Naive thymus-derived CD8-positive, alpha-beta T cell (primary cell): ENCODE data around the gene TBC1D32. TPM values are rescaled to one million over a fixed set of nuclear protein-coding genes. Genes with fewer than 3 reads are reported as not detected.
"Not testable (repeated sequence)": the region's sequence is repeated elsewhere in the genome, so short reads cannot be mapped to it uniquely, and the experiment has no call there.

Source experiments
- ATAC-seq, 2 donors: fragments of 150-1000 bp; cut with Tn5 transposase in 1 of 2; sonication (Bioruptor Pico), chemical (Tn5 transposase) in 1 of 2; 1 replicate in 1 of 2; 2 replicates in 1 of 2; pipeline ENCODE4 v1.10.0; 2021; ENCODE audit warnings: mild to moderate bottlenecking in 2 of 2, moderate library complexity in 2 of 2
- POLR2A ChIA-PET: fragments of 350-600 bp; sonication (Branson Sonifier 250); formaldehyde crosslinking; loops from one replicate; lab custom pipeline; 2021; ENCODE audit warnings: antibody characterized with exemption; lab: Charles Lee
- DNase-seq, 10 donors: peaks; one replicate each; pipeline versions ENCODE4 v3.0.0 to v3.0.0-alpha.2; 2020 to 2022
- H3K27ac Mint-ChIP-seq, 10 donors: one replicate each; pipeline ENCODE4 v1.8.0; 2020 to 2022; ENCODE audit warnings: mild to moderate bottlenecking in 10 of 10, mixed read lengths in 10 of 10, moderate library complexity in 4 of 10, inconsistent platforms in 1 of 10
- H3K27me3 Mint-ChIP-seq, 5 donors: one replicate each; pipeline ENCODE4 v1.8.0; 2021 to 2022; ENCODE audit warnings: mixed read lengths in 5 of 5
- H3K36me3 Mint-ChIP-seq, 3 donors: one replicate each; pipeline ENCODE4 v1.8.0; 2020 to 2022; ENCODE audit warnings: mixed read lengths in 3 of 3, mild to moderate bottlenecking in 2 of 3, inconsistent platforms in 1 of 3
- H3K4me1 Mint-ChIP-seq, 4 donors: one replicate each; pipeline ENCODE4 v1.8.0; 2021 to 2022; ENCODE audit warnings: mixed read lengths in 4 of 4
- H3K4me3 Mint-ChIP-seq, 10 donors: one replicate each; pipeline ENCODE4 v1.8.0; 2020 to 2022; ENCODE audit warnings: mild to moderate bottlenecking in 10 of 10, mixed read lengths in 10 of 10, moderate library complexity in 6 of 10, inconsistent platforms in 1 of 10
- H3K9me3 Mint-ChIP-seq, 9 donors: one replicate each; pipeline ENCODE4 v1.8.0; 2020 to 2022; ENCODE audit warnings: mixed read lengths in 9 of 9, mild to moderate bottlenecking in 3 of 9, inconsistent platforms in 1 of 9, moderate library complexity in 1 of 9
- polyA plus RNA-seq, 3 donors: library from polyadenylated mRNA; unstranded; fragments of 300-500 nt; fragmentation: Illumina TruSeq; gene quantifications; one replicate each; pipeline ENCODE4 v1.2.3, GENCODE V29; 2021
- total RNA-seq, 8 experiments: library from RNA in 2 of 8; stranded (reverse) in 2 of 8; gene quantifications; one replicate each; pipeline ENCODE4 v1.2.3 and lab custom pipeline; 2021 to 2026

The TBC1D32 gene
- total and polyA plus RNA-seq, 5 experiments from 2014 or later, result 2.1 to 15.0 (median 3.8) TPM

DNA sequence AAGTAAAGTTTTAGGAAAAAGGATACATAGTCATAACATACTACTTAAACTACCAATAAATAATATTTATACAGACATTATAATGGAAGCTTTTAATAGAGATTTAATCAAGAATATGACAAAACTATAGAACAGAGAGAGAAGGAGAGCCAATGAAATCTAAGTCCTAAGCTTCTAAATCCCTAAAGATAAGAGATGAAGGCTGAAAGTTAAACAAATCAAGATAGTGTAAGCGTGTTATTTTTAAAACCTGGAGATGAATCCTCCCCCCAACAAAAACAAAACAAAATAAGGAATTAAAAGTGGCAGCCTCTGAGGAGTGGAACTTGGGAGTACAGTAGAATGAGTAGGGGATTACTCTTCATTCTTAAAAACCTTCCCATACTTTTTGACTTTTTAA, 145.9 kb downstream of the TBC1D32 start:
- H3K27me3 Mint-ChIP-seq, result no peaks in the 10 kb centered on the region
- DNase-seq, result no peak
- peaks cover 0 to 2% (median 0%) of the 10 kb centered on the region in 9 donors for H3K9me3 Mint-ChIP-seq
- H3K27ac Mint-ChIP-seq, result no peak overlapping the region
- peaks cover 6 to 25% (median 10%) of the 10 kb centered on the region in 3 donors for H3K36me3 Mint-ChIP-seq
- H3K4me1 Mint-ChIP-seq, result no peaks in the 10 kb centered on the region
- no peak overlapping the region for H3K4me3 Mint-ChIP-seq
- no peak for ATAC-seq
- POLR2A ChIA-PET, result no interaction called here

DNA sequence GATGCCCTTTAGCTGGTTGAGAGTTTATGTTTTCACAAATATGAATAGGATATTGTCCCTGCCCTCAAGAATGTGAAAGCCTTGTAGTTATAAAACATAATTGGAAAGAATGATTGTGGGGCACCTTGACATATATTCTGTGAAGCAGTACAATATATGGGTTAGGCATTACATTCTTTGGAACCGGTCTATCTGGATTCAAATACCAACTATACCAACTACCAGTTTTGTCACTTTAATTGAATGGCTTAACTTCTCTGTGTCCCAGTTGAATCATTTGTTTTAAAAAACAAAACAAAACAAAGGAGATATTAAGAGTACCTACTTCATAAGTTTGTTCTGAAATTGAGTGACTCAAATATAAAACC, 146.5 kb downstream of the TBC1D32 start:
- Mint-ChIP-seq H3K4me1 (no peaks in the 10 kb centered on the region), H3K4me3 (no peak overlapping the region), H3K9me3 (peaks cover 0 to 2% (median 0%) of the 10 kb centered on the region in 9 donors), H3K36me3 (peaks cover 6 to 27% (median 10%) of the 10 kb centered on the region in 3 donors), H3K27me3 (no peaks in the 10 kb centered on the region), H3K27ac (no peak overlapping the region)
- POLR2A ChIA-PET, result no interaction called here
- ATAC-seq, result no peak
- no peak for DNase-seq

DNA sequence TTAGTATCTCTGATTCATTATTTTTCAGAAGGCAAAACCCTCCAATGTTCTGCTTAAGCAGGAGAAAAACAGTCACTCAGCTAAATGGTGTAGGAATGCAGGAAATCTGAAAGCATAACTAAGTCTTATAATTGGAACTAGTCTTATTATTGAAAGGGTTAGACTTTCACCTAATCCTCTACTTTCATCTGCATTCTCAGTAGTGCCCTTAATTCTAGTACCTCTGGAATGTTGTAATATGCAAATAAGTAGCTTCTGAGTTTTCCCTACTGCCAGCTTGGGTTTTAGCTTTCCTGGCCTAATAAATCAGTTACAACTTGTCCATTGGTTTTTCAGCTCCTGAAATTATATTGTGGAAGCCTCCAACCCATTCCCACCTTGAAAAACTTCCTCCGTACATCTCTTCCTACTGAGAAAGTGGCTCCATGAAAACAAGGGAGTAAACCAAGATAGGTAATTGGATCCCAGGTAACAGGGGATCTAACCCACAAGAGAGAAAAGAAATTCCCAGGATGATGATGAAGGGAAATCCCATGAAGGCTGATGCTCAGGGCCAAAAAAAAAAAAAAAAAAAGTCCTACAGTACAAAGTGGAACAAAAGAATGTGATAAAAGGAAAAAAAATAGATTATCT, 147.0 kb downstream of the TBC1D32 start:
- Mint-ChIP-seq H3K27me3 (no peaks in the 10 kb centered on the region), H3K9me3 (peaks cover 0 to 2% (median 0%) of the 10 kb centered on the region in 9 donors), H3K36me3 (peaks cover 6 to 25% (median 9%) of the 10 kb centered on the region in 3 donors), H3K27ac (no peak overlapping the region), H3K4me3 (no peak overlapping the region), H3K4me1 (no peaks in the 10 kb centered on the region)
- DNase-seq (no peak), ATAC-seq (no peak)
- POLR2A ChIA-PET, result no interaction called here

DNA sequence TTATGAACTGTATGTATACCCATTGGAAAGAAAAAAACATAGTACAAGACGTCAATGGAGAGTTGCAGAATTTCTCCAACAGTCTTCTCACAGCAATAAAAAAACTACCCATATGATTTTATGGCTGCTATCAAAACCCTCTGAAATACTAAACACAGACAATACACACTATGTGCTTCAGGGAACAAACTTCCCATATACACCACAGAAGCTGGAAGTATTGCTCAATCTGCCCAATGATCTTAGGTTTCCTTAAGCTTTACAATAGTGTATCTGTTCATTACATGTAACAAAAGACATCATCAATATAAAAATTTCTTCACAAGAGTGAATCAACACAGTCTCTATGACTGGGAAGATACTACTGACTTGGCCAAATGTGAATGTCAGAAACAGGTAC, 150.5 kb downstream of the TBC1D32 start:
- H3K4me3 Mint-ChIP-seq, result no peak overlapping the region
- no peak for DNase-seq
- no peak overlapping the region for H3K27ac Mint-ChIP-seq
- peaks cover 24 to 43% (median 26%) of the 10 kb centered on the region in 3 donors for H3K36me3 Mint-ChIP-seq
- POLR2A ChIA-PET, result no interaction called here
- peaks cover 2 to 18% (median 10%) of the 10 kb centered on the region in 9 donors for H3K9me3 Mint-ChIP-seq
- ATAC-seq, result no peak
- H3K27me3 Mint-ChIP-seq, result no peaks in the 10 kb centered on the region
- H3K4me1 Mint-ChIP-seq, result peaks cover 0 to 3% (median 0%) of the 10 kb centered on the region in 4 donors

DNA sequence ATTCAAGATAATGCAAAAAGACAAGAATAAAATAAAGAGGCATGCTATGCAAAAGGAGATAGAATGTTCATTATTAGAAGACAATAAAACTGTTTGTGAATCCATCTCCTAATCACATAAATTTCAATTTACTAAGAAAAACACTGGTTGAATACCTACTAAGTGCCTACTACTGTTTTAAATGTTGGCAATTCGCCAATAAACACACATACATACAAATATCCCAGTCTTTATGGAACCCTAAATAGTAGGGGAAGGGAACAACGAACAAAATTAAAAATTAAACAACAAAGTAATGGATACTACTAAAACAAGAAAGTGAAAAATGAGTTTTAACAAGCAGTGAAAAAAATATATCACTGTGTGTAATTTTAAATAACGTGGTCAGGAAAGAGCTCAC, 158.5 kb downstream of the TBC1D32 start:
- POLR2A ChIA-PET, result no interaction called here
- H3K27me3 Mint-ChIP-seq, result no peaks in the 10 kb centered on the region

DNA sequence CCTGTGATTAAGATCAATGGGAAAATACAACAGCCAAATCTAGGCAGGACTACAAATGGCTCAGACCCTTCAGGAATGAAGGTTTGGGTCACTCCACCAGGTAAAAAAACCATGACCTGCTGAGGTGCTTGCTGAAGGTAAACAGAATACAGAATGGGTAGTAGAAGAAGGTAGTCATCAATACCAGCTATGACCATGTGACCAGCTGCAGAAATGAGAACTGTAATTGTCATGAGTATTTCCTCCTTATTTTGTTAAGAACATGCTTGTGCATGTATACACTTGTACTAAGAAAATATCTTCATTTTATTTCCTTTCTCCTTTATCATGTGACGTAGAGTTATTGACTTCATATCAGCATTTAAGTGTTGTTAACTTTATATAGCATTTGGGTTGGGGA, 161.8 kb downstream of the TBC1D32 start:
- peaks cover 5 to 32% (median 18%) of the 10 kb centered on the region in 3 donors for H3K36me3 Mint-ChIP-seq
- POLR2A ChIA-PET, DNase-seq: not testable (repeated sequence)

More for the DNA sequence above, 158.5 kb downstream of the TBC1D32 start:
- H3K4me3 Mint-ChIP-seq, result no peak overlapping the region
- no peak for ATAC-seq
- peaks cover 2 to 13% (median 9%) of the 10 kb centered on the region in 9 donors for H3K9me3 Mint-ChIP-seq
- no peak overlapping the region for H3K27ac Mint-ChIP-seq
- H3K4me1 Mint-ChIP-seq, result peaks cover 0 to 2% (median under 1%) of the 10 kb centered on the region in 4 donors
- no peak for DNase-seq
- peaks cover 20 to 43% (median 24%) of the 10 kb centered on the region in 3 donors for H3K36me3 Mint-ChIP-seq

DNA sequence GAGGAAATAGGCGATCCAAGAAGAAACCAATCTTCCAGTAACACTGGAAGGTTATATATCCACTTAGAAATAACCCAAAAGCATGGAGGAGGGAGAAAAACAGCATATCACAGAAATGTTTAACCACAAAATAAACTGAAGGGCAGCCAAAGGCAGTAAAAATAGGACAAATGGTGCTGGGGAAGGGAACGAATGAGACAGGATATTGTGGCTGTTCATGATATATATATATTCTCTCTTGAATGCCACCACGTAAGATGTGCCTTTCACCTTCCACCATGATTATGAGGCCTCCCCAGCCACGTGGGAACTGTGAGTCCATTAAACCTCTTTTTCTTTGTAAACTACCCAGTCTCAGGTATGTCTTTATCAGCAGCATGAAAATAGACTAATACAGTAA, 162.4 kb downstream of the TBC1D32 start:
- H3K4me3 Mint-ChIP-seq, result no peak overlapping the region
- H3K27ac Mint-ChIP-seq, result no peak overlapping the region
- peaks cover 0 to 7% (median 3%) of the 10 kb centered on the region in 9 donors for H3K9me3 Mint-ChIP-seq
- H3K36me3 Mint-ChIP-seq, result peaks cover 5 to 27% (median 16%) of the 10 kb centered on the region in 3 donors
- no peaks in the 10 kb centered on the region for H3K27me3 Mint-ChIP-seq
- peaks cover 0 to 4% (median under 1%) of the 10 kb centered on the region in 4 donors for H3K4me1 Mint-ChIP-seq
- POLR2A ChIA-PET, result no interaction called here
- ATAC-seq, result no peak
- DNase-seq, result no peak

More for the DNA sequence above, 161.8 kb downstream of the TBC1D32 start:
- not testable (repeated sequence) for H3K27me3 Mint-ChIP-seq, H3K4me3 Mint-ChIP-seq, H3K4me1 Mint-ChIP-seq, H3K9me3 Mint-ChIP-seq, ATAC-seq
- H3K27ac Mint-ChIP-seq, result peak overlapping the region in 1 of 10 donors; percentile 71

DNA sequence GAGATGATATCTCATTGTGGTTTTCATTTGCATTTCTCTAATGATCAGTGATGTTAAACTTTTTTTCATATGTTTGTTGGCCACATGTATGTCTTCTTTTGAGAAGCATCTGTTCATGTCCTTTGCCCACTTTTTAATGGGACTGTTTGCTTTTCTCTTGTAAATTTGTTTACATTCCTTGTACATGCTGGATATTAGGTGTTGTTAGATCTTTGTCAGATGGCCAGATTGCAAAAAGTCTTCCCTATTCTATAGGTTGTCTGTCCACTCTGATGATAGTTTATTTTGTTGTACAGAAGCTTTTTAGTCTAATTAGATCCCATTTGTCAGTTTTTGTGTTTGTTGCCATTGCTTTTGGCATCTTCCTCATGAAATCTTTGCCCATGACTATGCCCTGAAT, 172.4 kb downstream of the TBC1D32 start:
- H3K4me3 Mint-ChIP-seq, result no peak overlapping the region
- H3K36me3 Mint-ChIP-seq, result peaks cover 33 to 54% (median 52%) of the 10 kb centered on the region in 3 donors
- H3K4me1 Mint-ChIP-seq, result no peaks in the 10 kb centered on the region
- H3K27ac Mint-ChIP-seq, result no peak overlapping the region
- H3K27me3 Mint-ChIP-seq, result no peaks in the 10 kb centered on the region
- DNase-seq (no peak), ATAC-seq (no peak)
- POLR2A ChIA-PET, result no interaction called here
- peaks cover 13 to 28% (median 23%) of the 10 kb centered on the region in 9 donors for H3K9me3 Mint-ChIP-seq

DNA sequence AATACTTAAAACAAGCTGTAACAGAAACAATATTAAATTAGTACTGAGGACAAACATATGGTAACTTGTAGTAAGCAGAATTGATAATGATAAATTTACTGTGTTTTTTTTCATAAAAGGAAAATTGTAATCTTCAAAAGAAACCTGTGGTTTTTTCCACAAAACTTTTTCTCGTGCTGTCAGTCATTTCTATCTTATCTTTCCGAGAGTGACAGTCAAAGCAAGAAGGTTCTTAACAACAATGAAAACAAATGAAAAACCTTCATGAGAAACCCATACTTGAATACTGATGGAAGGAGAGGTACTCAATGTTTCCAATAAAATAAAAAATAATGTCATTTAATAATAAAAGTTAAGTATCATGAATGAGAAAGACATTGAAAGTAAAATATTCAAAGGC, 174.0 kb downstream of the TBC1D32 start:
- H3K4me3 Mint-ChIP-seq, result no peak overlapping the region
- H3K36me3 Mint-ChIP-seq, result peaks cover 49 to 70% (median 68%) of the 10 kb centered on the region in 3 donors
- H3K4me1 Mint-ChIP-seq, result no peaks in the 10 kb centered on the region
- H3K9me3 Mint-ChIP-seq, result peaks cover 14 to 41% (median 32%) of the 10 kb centered on the region in 9 donors
- DNase-seq (no peak), ATAC-seq (no peak)
- H3K27me3 Mint-ChIP-seq, result no peaks in the 10 kb centered on the region
- no peak overlapping the region for H3K27ac Mint-ChIP-seq
- POLR2A ChIA-PET, result no interaction called here

DNA sequence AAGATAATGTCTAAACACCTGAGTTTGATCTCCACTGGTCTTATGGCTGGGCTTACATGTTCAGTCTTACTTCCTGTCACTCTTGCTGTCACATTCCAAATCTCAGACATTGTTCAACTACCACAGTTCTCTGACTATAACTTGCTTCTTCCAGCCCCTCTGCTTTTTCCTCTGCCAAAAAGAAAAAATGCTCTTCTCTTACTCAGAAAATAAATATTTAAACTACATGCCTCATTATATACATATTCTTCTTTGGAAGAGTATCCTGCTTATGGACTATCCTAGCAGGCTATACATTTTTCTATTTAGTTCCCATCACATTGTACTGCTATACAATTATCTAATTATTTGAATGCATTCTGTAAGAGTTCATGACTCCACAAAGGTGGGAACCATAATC, 175.4 kb downstream of the TBC1D32 start:
- Mint-ChIP-seq H3K27me3 (no peaks in the 10 kb centered on the region), H3K9me3 (peaks cover 17 to 55% (median 43%) of the 10 kb centered on the region in 9 donors), H3K4me1 (no peaks in the 10 kb centered on the region), H3K27ac (no peak overlapping the region), H3K4me3 (no peak overlapping the region), H3K36me3 (peaks cover 62 to 84% (median 81%) of the 10 kb centered on the region in 3 donors)
- POLR2A ChIA-PET, result no interaction called here
- DNase-seq (no peak), ATAC-seq (no peak)

DNA sequence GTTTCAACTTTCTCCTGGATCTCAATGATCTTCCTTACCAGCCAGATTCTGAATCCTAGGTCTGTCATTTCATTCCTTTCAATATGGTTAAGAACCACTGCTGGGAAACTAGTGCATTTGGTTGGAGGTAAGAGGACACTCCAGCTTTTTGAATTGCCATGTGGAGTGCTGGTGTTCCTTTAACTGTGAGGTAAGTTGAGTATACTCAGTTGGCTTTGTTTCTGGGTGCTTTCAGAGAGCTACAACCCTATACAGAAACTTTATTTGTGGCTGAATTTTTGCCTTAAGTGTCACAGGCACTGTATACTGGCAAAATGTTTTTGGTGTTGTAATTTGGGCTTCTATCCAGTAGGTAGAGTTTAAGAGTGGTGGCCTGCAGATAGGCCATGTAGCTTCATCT, 175.8 kb downstream of the TBC1D32 start:
- Mint-ChIP-seq H3K4me3 (no peak overlapping the region), H3K4me1 (no peaks in the 10 kb centered on the region), H3K27me3 (no peaks in the 10 kb centered on the region), H3K9me3 (peaks cover 17 to 57% (median 43%) of the 10 kb centered on the region in 9 donors), H3K36me3 (peaks cover 62 to 88% (median 82%) of the 10 kb centered on the region in 3 donors), H3K27ac (no peak overlapping the region)
- DNase-seq (no peak), ATAC-seq (no peak)
- POLR2A ChIA-PET, result no interaction called here

DNA sequence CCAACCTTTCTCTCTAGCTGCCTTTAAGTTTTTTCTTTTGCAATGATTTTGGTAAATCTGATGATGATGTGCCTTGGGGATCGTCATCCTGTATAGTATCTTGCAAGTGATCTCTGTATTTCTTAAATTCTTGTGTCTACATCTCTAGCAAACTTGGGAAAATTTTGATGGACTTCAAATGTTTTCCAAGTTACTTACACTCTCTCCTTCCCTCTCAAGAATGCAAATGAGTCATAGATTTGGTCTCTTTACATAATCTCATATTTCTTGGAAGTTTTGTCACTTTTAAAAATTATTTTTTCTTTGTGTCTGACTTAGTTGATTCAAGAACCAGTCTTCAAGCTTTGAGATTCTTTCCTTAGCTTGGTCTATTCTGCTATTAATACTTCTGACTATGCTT, 176.4 kb downstream of the TBC1D32 start:
- no peak overlapping the region for H3K27ac Mint-ChIP-seq
- no peak overlapping the region for H3K4me3 Mint-ChIP-seq
- POLR2A ChIA-PET, result no interaction called here
- no peaks in the 10 kb centered on the region for H3K4me1 Mint-ChIP-seq
- peaks cover 17 to 61% (median 45%) of the 10 kb centered on the region in 9 donors for H3K9me3 Mint-ChIP-seq
- H3K36me3 Mint-ChIP-seq, result peaks cover 66 to 94% (median 88%) of the 10 kb centered on the region in 3 donors
- DNase-seq, result no peak
- ATAC-seq, result no peak
- no peaks in the 10 kb centered on the region for H3K27me3 Mint-ChIP-seq

DNA sequence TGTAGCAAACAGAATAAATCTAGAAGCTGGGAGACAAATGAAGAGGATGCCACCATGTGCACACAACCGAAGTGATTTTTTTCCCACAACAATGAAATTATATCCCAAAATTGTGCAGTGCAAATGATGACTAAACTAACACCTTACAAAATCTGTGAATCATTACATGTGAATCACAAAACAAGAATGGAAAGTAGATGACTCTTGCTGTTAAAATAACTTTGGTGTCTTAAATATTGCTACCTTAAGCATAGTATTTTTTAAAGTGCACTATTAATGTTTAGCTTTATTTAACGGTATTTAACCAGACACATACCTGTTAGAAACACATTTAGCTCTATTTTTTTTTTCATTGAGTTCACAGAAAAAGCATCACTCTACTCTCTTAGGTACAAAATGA, 190.8 kb downstream of the TBC1D32 start:
- POLR2A ChIA-PET, result no interaction called here
- ATAC-seq, result no peak
- H3K27me3 Mint-ChIP-seq, result no peaks in the 10 kb centered on the region
- DNase-seq, result no peak
- H3K27ac Mint-ChIP-seq, result no peak overlapping the region
- no peaks in the 10 kb centered on the region for H3K4me1 Mint-ChIP-seq
- peaks cover 0 to 28% (median 12%) of the 10 kb centered on the region in 9 donors for H3K9me3 Mint-ChIP-seq
- H3K36me3 Mint-ChIP-seq, result peaks cover 12 to 29% (median 25%) of the 10 kb centered on the region in 3 donors
- H3K4me3 Mint-ChIP-seq, result no peak overlapping the region
